ENCODE results near the gene FOXC1. TPM values are rescaled to one million over a fixed set of nuclear protein-coding genes. Genes with fewer than 3 reads are reported as not detected.

FOXC1 gene
- total and polyA plus RNA-seq, 2 donors (not counting 1 experiment from before 2014, with no cell fraction given) = 0.04 to 0.52 TPM

DNA sequence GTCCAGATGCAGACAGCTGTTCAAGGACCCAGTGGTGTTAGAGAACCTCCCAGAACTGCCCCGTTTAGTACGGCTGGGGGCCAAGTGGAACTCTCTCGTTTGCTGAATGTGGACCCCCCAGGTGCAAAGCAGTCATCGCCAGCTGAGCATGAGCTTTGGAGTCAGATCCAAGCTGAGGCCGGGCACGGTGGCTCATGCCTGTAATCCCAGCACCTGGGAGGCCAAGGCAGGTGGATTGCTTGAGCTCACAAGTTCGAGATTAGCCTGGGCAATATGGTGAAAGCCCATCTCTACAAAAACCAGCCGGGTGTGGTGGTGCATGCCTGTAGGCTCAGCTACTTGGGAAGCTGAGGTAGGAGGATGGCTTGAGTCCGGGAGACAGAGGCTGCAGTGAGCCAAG lies 29.7 kb downstream of the FOXC1 start:
- ChIA-PET CTCF (no interaction called here), POLR2A (no interaction called here)
- Mint-ChIP-seq H3K4me1 (peaks cover 13% of the 10 kb centered on the region), H3K9me3 (ENCODE audit: insufficient read depth) (no peaks in the 10 kb centered on the region), H3K27ac (no peak overlapping the region), H3K27me3 (peaks cover 3% of the 10 kb centered on the region), H3K4me3 (no peak overlapping the region)
- H3K4me3 ChIP-seq (ENCODE audit: control extremely low read depth in 1 of 5, extremely low read depth in 1 of 5, insufficient read depth in 1 of 5, low read depth in 2 of 5, low read length in 4 of 5) = no peak overlapping the region
- peaks cover 5 to 15% of the 10 kb centered on the region in 2 donors for H3K4me1 ChIP-seq (ENCODE audit: control insufficient read depth in 2 of 2, insufficient read depth in 2 of 2, low read length in 2 of 2)
- H3K79me2 ChIP-seq (ENCODE audit: control insufficient read depth, insufficient read depth, low read length) = no peaks in the 10 kb centered on the region
- TF ChIP-seq EZH2 (IDR thresholded peaks at IDR 0.05; ENCODE audit: borderline replicate concordance, insufficient read depth, low read depth, low read length, poor library complexity, severe bottlenecking) = no peak
- TF ChIP-seq, protein P1, sequence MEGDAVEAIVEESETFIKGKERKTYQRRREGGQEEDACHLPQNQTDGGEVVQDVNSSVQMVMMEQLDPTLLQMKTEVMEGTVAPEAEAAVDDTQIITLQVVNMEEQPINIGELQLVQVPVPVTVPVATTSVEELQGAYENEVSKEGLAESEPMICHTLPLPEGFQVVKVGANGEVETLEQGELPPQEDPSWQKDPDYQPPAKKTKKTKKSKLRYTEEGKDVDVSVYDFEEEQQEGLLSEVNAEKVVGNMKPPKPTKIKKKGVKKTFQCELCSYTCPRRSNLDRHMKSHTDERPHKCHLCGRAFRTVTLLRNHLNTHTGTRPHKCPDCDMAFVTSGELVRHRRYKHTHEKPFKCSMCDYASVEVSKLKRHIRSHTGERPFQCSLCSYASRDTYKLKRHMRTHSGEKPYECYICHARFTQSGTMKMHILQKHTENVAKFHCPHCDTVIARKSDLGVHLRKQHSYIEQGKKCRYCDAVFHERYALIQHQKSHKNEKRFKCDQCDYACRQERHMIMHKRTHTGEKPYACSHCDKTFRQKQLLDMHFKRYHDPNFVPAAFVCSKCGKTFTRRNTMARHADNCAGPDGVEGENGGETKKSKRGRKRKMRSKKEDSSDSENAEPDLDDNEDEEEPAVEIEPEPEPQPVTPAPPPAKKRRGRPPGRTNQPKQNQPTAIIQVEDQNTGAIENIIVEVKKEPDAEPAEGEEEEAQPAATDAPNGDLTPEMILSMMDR (IDR thresholded peaks at IDR 0.05) = no peak
- no peak overlapping the region for H3K9ac ChIP-seq (ENCODE audit: low read length)
- H3K27ac ChIP-seq (ENCODE audit: low read length in 2 of 2) = no peak overlapping the region
- no peak overlapping the region for H3K4me2 ChIP-seq (replicated peaks; ENCODE audit: low read depth, low read length, poor library complexity, severe bottlenecking)
- intact Hi-C loops (cut with micrococcal nuclease) = no loop called here
- no peaks in the 10 kb centered on the region for H3K27me3 ChIP-seq (replicated peaks in 1 of 4; ENCODE audit: control extremely low read depth in 1 of 4, control insufficient read depth in 3 of 4, insufficient read depth in 4 of 4, low read length in 3 of 4)
- no peaks in the 10 kb centered on the region for H4K20me1 ChIP-seq (ENCODE audit: control insufficient read depth, insufficient read depth, low read length, poor library complexity, severe bottlenecking)
- no peaks in the 10 kb centered on the region for H3K36me3 ChIP-seq (replicated peaks in 1 of 2; ENCODE audit: control extremely low read depth in 1 of 2, control insufficient read depth in 1 of 2, extremely low read depth in 1 of 2, insufficient read depth in 2 of 2, low read length in 1 of 2)
- WGBS (ENCODE audit: insufficient coverage) = over 99% methylated on average over 9 of the region's 9 CpGs
- H2AFZ ChIP-seq (ENCODE audit: insufficient read depth, low read depth, low read length, poor library complexity, severe bottlenecking) = no peak overlapping the region
- ATAC-seq (ENCODE audit: low read depth) (no peak), DNase-seq (no peak)
- no peaks in the 10 kb centered on the region for H3K9me3 ChIP-seq (ENCODE audit: control extremely low read depth in 1 of 3, control insufficient read depth in 2 of 3, insufficient read depth in 1 of 3, low read length in 2 of 3)

DNA sequence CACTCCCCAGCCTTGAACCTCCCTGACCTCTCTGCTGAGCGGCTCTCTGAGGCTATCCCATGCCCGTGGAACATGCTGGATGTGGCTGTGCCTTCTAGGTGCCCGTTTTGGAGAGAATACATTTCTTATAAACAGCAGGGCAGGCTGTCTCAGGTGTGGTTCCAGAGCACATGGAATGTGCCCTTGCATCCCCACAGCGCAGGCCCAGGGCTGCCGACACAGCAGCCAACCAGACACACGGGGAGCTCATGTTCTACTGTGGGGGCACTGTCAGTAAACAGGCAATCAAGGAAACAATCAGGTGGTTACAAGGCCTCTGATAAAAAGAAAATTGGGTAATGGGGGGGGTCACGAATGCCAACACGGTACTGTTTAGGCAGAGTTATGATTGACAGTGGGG lies 30.8 kb downstream of the FOXC1 start:
- no peaks in the 10 kb centered on the region for H3K27me3 ChIP-seq (replicated peaks in 1 of 4; ENCODE audit: control extremely low read depth in 1 of 4, control insufficient read depth in 3 of 4, insufficient read depth in 4 of 4, low read length in 3 of 4)
- Mint-ChIP-seq H3K4me1 (peaks cover 14% of the 10 kb centered on the region), H3K4me3 (no peak overlapping the region), H3K27me3 (no peaks in the 10 kb centered on the region), H3K9me3 (ENCODE audit: insufficient read depth) (no peaks in the 10 kb centered on the region), H3K27ac (no peak overlapping the region)
- CTCF ChIA-PET = no interaction called here
- no peaks in the 10 kb centered on the region for H3K36me3 ChIP-seq (replicated peaks in 1 of 2; ENCODE audit: control extremely low read depth in 1 of 2, control insufficient read depth in 1 of 2, extremely low read depth in 1 of 2, insufficient read depth in 2 of 2, low read length in 1 of 2)
- no peaks in the 10 kb centered on the region for H4K20me1 ChIP-seq (ENCODE audit: control insufficient read depth, insufficient read depth, low read length, poor library complexity, severe bottlenecking)
- intact Hi-C loops (cut with micrococcal nuclease) = no loop called here
- no peak overlapping the region for H3K27ac ChIP-seq (ENCODE audit: low read length in 2 of 2)
- DNase-seq (no peak), ATAC-seq (ENCODE audit: low read depth) (no peak)
- H3K4me2 ChIP-seq (replicated peaks; ENCODE audit: low read depth, low read length, poor library complexity, severe bottlenecking) = no peak overlapping the region
- POLR2A ChIA-PET = no interaction called here
- H3K9ac ChIP-seq (ENCODE audit: low read length) = no peak overlapping the region
- H3K79me2 ChIP-seq (ENCODE audit: control insufficient read depth, insufficient read depth, low read length) = no peaks in the 10 kb centered on the region
- H3K9me3 ChIP-seq (ENCODE audit: control extremely low read depth in 1 of 3, control insufficient read depth in 2 of 3, insufficient read depth in 1 of 3, low read length in 2 of 3) = peaks cover 0 to under 1% (median 0%) of the 10 kb centered on the region in 3 donors
- TF ChIP-seq EZH2 (IDR thresholded peaks at IDR 0.05; ENCODE audit: borderline replicate concordance, insufficient read depth, low read depth, low read length, poor library complexity, severe bottlenecking) = no peak
- TF ChIP-seq, protein P1 (IDR thresholded peaks at IDR 0.05) = no peak
- H3K4me3 ChIP-seq (ENCODE audit: control extremely low read depth in 1 of 5, extremely low read depth in 1 of 5, insufficient read depth in 1 of 5, low read depth in 2 of 5, low read length in 4 of 5) = no peak overlapping the region
- 98% methylated on average over 8 of the region's 8 CpGs for WGBS (ENCODE audit: insufficient coverage)
- H2AFZ ChIP-seq (ENCODE audit: insufficient read depth, low read depth, low read length, poor library complexity, severe bottlenecking) = no peak overlapping the region
- peaks cover 5 to 15% of the 10 kb centered on the region in 2 donors for H3K4me1 ChIP-seq (ENCODE audit: control insufficient read depth in 2 of 2, insufficient read depth in 2 of 2, low read length in 2 of 2)

All from B cell (primary cell).